Type B pancreatic cell (in vitro differentiated cells): ENCODE measurements around the gene FTCD. TPM values are rescaled to one million over a fixed set of nuclear protein-coding genes. Genes with fewer than 3 reads are reported as not detected.
"Not testable (repeated sequence)": the region's sequence is repeated elsewhere in the genome, so short reads cannot be mapped to it uniquely, and the experiment has no call there.

Source experiments
- DNase-seq: peaks from one replicate; pipeline ENCODE4 v3.0.0; 2021; ENCODE audit warnings: mixed read lengths; ENCODE audit not compliant: unreplicated experiment; ENCODE audit errors: extremely low spot score
- H3K27ac Mint-ChIP-seq: 2 replicates; pipeline ENCODE4 v1.8.0; 2021; ENCODE audit warnings: mild to moderate bottlenecking, mixed read lengths
- H3K27me3 Mint-ChIP-seq: 2 replicates; pipeline ENCODE4 v1.8.0; 2021; ENCODE audit warnings: mixed read lengths
- H3K36me3 Mint-ChIP-seq: 2 replicates; pipeline ENCODE4 v1.8.0; 2021; ENCODE audit warnings: mixed read lengths
- H3K4me1 Mint-ChIP-seq: one replicate; pipeline ENCODE4 v1.8.0; 2021; ENCODE audit warnings: mixed read lengths; ENCODE audit not compliant: unreplicated experiment
- H3K4me3 Mint-ChIP-seq: 2 replicates; pipeline ENCODE4 v1.8.0; 2021; ENCODE audit warnings: mild to moderate bottlenecking, mixed read lengths
- H3K9me3 Mint-ChIP-seq: 2 replicates; pipeline ENCODE4 v1.8.0; 2021; ENCODE audit warnings: mixed read lengths
- total RNA-seq: library from RNA; stranded (reverse); gene quantifications from 2 replicates; pipeline ENCODE4 v1.2.1, GENCODE V29; 2021; ENCODE audit warnings: low replicate concordance
- TF ChIP-seq, protein P1 (sequence below): fragments of 200-600 bp; sonication (generic); conservative IDR thresholded peaks from 2 replicates; pipeline ENCODE4 v1.5.0; 2021; ENCODE audit warnings: antibody characterized with exemption, mild to moderate bottlenecking

FTCD gene
- total RNA-seq, 1 donor from 2014 or later, result 26.9 TPM

DNA sequence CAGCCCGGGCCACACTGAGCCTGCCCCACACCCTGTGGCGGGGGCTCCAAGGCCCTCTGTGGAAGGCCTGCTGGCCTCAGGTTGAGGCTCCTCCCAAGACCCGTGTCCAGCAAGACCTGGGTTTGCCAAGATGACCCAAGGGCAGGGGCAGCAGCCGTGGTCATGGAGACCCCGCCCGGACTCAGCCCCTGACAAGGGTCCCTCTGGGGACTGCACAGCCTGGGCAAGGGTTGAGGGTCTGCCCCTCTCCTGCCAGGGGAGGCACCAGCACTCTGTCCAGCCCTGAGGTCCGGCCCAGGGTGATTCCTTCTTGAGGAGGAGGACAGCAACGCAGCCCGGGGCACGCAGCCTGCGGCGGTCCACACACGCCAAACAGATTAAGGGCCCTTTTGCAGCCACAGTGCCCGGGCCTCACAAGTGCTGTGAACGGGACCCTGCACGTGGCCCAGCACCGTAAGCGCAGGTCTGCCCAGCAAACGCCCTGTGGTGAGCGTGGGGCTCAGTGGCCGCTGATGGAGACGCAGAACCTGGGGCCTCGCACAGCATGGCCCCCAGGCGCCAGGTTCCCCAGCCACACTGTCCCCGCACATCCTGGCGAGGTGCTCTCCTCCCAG is 25.5 kb upstream of the FTCD start:
- Mint-ChIP-seq H3K9me3 (no peaks in the 10 kb centered on the region), H3K4me1 (peaks cover 4% of the 10 kb centered on the region), H3K4me3 (no peak overlapping the region), H3K36me3 (peaks cover 13% of the 10 kb centered on the region), H3K27me3 (no peaks in the 10 kb centered on the region), H3K27ac (no peak overlapping the region)
- DNase-seq, result no peak
- TF ChIP-seq, protein P1, sequence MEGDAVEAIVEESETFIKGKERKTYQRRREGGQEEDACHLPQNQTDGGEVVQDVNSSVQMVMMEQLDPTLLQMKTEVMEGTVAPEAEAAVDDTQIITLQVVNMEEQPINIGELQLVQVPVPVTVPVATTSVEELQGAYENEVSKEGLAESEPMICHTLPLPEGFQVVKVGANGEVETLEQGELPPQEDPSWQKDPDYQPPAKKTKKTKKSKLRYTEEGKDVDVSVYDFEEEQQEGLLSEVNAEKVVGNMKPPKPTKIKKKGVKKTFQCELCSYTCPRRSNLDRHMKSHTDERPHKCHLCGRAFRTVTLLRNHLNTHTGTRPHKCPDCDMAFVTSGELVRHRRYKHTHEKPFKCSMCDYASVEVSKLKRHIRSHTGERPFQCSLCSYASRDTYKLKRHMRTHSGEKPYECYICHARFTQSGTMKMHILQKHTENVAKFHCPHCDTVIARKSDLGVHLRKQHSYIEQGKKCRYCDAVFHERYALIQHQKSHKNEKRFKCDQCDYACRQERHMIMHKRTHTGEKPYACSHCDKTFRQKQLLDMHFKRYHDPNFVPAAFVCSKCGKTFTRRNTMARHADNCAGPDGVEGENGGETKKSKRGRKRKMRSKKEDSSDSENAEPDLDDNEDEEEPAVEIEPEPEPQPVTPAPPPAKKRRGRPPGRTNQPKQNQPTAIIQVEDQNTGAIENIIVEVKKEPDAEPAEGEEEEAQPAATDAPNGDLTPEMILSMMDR, result no peak

DNA sequence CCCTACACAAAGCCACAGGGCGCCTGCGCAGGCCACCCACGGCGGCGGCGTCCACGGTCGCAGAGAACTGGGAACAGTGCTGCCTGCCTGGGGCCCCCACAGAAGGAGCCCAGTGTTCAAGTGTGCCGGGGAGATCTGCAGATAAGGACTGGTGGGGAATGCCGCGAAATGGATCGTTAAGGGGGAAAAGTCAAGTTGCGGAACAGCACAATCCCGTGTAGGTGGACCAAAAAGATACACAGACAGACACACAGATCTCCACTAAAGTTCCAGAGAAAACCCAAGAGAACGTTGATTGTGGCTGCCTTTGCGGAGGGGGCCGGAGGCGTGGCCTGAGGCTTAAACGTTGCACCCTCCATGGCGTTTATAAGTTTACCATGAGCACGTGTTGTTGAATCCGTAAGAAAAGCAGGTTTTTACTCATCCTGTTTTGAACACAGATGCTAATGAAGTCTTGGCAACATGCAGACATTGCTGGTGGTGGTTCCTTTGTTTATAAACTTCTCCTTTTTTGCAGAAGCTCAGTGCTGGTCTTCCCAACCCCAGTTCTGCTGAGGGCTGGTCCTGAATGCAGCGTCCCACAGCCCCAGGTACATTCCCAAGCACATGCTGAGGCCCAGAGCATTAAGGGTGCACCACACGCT is 24.8 kb upstream of the FTCD start:
- no peak overlapping the region for H3K4me3 Mint-ChIP-seq
- H3K4me1 Mint-ChIP-seq, result no peaks in the 10 kb centered on the region
- H3K27me3 Mint-ChIP-seq, result no peaks in the 10 kb centered on the region
- no peak for DNase-seq
- H3K27ac Mint-ChIP-seq, result no peak overlapping the region
- peaks cover 13% of the 10 kb centered on the region for H3K36me3 Mint-ChIP-seq
- H3K9me3 Mint-ChIP-seq, result no peaks in the 10 kb centered on the region
- TF ChIP-seq, protein P1, result no peak

DNA sequence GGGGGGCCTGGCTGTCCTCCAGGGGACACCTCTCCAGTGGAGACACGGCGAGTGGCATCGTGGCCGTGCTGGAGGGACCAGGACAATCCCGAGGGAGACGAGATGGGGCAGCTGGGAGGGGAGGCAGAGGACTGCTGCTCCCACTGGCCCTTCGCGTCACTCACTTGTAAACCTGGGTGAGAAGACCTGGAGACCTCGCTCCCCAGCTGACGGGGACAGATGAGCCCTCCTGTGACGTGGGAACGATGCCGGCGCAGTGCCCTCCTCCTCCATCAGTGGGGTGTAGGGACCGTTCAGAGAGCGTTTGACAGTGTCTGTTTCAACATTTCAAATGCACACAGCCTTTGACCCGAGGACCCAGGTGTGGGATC is 24.3 kb upstream of the FTCD start:
- Mint-ChIP-seq H3K9me3 (peaks cover 4% of the 10 kb centered on the region), H3K27ac (no peak overlapping the region), H3K36me3 (peaks cover 16% of the 10 kb centered on the region), H3K4me1 (no peaks in the 10 kb centered on the region), H3K4me3 (no peak overlapping the region), H3K27me3 (no peaks in the 10 kb centered on the region)
- TF ChIP-seq, protein P1, result no peak
- DNase-seq, result no peak

DNA sequence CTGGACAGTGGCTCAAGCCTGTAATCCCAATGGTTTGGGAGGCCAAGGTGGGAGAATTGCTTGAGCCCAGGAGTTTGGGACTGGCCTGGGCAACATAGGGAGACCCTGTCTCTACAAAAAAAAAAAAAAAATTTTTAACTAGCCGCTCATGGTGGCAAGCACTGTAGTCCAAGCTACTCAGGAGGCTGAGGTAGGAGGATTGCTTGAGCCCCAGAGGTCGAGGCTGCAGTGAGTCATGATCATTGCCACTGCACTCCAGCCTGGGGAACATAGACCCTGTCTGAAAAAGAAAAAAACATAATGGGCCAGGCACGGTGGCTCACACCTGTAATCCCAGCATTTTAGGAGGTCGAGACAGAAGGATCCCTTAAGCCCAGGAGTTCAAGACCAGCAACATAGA is 23.6 kb upstream of the FTCD start:
- no peaks in the 10 kb centered on the region for H3K27me3 Mint-ChIP-seq
- H3K4me3 Mint-ChIP-seq, result no peak overlapping the region
- TF ChIP-seq, protein P1, result no peak
- H3K4me1 Mint-ChIP-seq, result no peaks in the 10 kb centered on the region
- H3K27ac Mint-ChIP-seq, result no peak overlapping the region
- peaks cover 18% of the 10 kb centered on the region for H3K36me3 Mint-ChIP-seq
- no peak for DNase-seq
- peaks cover 10% of the 10 kb centered on the region for H3K9me3 Mint-ChIP-seq

DNA sequence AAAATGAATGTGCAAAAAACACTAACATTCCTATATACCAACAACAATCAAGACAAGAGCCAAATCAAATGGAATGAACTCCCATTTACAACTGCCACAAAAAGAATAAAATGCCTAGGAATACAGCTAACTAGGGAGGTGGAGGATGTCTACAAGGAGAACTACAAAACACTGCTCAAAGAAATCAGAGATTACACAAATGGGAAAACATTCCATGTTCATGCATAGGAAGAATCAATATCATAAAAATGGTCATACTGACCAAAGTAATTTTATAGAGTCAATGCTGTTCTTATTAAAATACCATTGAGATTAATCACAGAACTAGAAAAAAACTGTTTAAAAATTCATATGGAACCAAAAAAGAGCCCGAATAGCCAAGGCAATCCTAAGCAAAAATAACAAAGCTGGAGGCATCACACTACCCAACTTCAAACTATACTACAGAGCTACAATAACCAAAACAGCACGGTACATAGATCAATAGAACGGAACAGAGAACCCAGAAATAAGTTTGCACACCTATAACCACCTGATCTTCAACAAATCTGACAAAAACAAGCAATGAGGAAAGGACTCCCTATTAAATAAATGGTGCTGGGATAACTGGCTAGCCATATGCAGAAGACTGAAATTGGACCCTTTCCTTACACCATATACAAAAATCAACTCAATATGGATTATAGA is 21.2 kb upstream of the FTCD start:
- not testable (repeated sequence) for H3K4me3 Mint-ChIP-seq, DNase-seq, H3K4me1 Mint-ChIP-seq, H3K9me3 Mint-ChIP-seq, H3K27me3 Mint-ChIP-seq, H3K27ac Mint-ChIP-seq
- peaks cover 18% of the 10 kb centered on the region for H3K36me3 Mint-ChIP-seq

DNA sequence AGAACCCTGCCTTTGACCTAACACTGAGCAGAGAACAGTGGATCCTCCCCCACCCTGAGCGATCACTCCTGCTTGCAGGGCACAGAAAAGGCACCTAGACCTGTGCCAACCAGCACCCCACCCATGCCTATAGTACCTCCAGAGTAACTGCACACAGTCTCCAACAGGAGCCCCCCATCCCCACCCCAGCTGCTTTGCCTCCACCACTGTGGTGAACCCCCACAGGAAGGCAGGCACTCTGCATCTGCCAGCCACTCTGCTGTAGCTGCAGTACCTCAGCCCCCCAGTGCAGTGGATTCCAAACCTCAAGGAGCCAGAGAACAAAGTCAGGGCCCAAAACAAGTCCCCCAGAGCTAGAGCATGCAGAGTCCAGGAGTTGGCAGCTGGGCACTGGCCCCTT is 18.2 kb upstream of the FTCD start:
- no peak for DNase-seq
- H3K36me3 Mint-ChIP-seq, result peaks cover 18% of the 10 kb centered on the region
- peaks cover 10% of the 10 kb centered on the region for H3K9me3 Mint-ChIP-seq
- H3K27me3 Mint-ChIP-seq, result no peaks in the 10 kb centered on the region
- H3K27ac Mint-ChIP-seq, result no peak overlapping the region
- TF ChIP-seq, protein P1, result no peak
- no peaks in the 10 kb centered on the region for H3K4me1 Mint-ChIP-seq
- no peak overlapping the region for H3K4me3 Mint-ChIP-seq
